ENCODE results near the gene VIL1.

DNA sequence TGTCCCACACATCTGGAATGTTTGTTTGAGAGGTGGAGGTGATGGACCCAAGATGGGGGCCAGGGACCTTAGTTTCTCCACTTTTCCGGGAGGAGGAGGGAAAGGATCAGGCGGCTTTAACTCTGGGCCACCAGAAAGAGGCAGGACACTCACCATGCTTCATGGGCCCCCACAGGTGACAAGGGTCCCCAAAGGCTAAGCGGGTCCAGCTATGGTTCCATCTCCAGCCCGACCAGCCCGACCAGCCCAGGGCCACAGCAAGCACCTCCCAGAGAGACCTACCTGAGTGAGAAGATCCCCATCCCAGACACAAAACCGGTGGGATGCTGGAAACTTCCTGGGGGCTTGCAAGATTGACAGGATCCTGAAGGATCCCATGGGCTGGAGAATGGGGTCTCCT is 36.1 kb upstream of the VIL1 start:
- TF ChIP-seq, protein P1, sequence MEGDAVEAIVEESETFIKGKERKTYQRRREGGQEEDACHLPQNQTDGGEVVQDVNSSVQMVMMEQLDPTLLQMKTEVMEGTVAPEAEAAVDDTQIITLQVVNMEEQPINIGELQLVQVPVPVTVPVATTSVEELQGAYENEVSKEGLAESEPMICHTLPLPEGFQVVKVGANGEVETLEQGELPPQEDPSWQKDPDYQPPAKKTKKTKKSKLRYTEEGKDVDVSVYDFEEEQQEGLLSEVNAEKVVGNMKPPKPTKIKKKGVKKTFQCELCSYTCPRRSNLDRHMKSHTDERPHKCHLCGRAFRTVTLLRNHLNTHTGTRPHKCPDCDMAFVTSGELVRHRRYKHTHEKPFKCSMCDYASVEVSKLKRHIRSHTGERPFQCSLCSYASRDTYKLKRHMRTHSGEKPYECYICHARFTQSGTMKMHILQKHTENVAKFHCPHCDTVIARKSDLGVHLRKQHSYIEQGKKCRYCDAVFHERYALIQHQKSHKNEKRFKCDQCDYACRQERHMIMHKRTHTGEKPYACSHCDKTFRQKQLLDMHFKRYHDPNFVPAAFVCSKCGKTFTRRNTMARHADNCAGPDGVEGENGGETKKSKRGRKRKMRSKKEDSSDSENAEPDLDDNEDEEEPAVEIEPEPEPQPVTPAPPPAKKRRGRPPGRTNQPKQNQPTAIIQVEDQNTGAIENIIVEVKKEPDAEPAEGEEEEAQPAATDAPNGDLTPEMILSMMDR (IDR thresholded peaks at IDR 0.05; ENCODE audit: insufficient read depth, low read length, poor library complexity, severe bottlenecking): no peak
- no peak for TF ChIP-seq EZH2phosphoT487 (conservative IDR thresholded peaks at IDR 0.05; ENCODE audit: low read length)

All from SU-DHL-6 (cell line).